HepG2 (cell line): ENCODE measurements around the gene CDKN3. TPM values are rescaled to one million over a fixed set of nuclear protein-coding genes. Genes with fewer than 3 reads are reported as not detected.

Source experiments
- ATAC-seq: fragments of 200-7000 bp; cut with Tn5 transposase; 3 replicates; pipeline ENCODE4 v1.9.1; 2020; ENCODE audit warnings: mild to moderate bottlenecking, moderate library complexity
- BruUV-seq: library from RNA; stranded (reverse); fragments of 400-500 nt; replicated peaks from 2 replicates; lab custom pipeline; 2021; lab: Mats Ljungman, UMichigan
- CTCF ChIA-PET: fragments of 300-600 bp; formaldehyde crosslinking; extraction: SDS; loops from one replicate; lab custom pipeline; 2021; ENCODE audit warnings: low total read pairs, inconsistent platforms, low intra/inter-chr PET ratio; lab: Yijun Ruan, JAX
- POLR2A ChIA-PET: fragments of 350-600 bp; sonication (Branson Sonifier 250); formaldehyde crosslinking; loops from one replicate; lab custom pipeline; 2020; ENCODE audit warnings: antibody characterized with exemption, inconsistent platforms; lab: Yijun Ruan, JAX
- DNase-seq: peaks from one replicate; pipeline ENCODE4 v3.0.0-alpha.2; 2015; ENCODE audit warnings: low spot score
- FAIRE-seq: peaks from 3 replicates; lab custom pipeline; 2011; peaks lifted over from hg19 to GRCh38; lab: Jason Lieb, UNC
- H2AFZ ChIP-seq: one replicate; pipeline ENCODE4 v1.6.1; 2011; ENCODE audit warnings: low read length, inconsistent platforms
- H3K27ac ChIP-seq: fragments of 300-600 bp; 3 replicates; pipeline ENCODE4 v1.8.0; 2011; ENCODE audit warnings: mixed run types, mild to moderate bottlenecking, mixed read lengths, low read length, inconsistent platforms; ENCODE audit not compliant: insufficient read depth; ENCODE audit errors: extremely low read length
- H3K27me3 ChIP-seq, 2 experiments: fragments of 200-600 bp in 1 of 2; 2 replicates in 1 of 2; 3 replicates in 1 of 2; pipeline versions ENCODE4 v1.6.0 to v1.8.0; 2011; ENCODE audit warnings: low read length in 2 of 2, mild to moderate bottlenecking in 2 of 2, moderate library complexity in 2 of 2, inconsistent platforms in 1 of 2; ENCODE audit not compliant: insufficient read depth in 2 of 2, control insufficient read depth in 1 of 2
- H3K36me3 ChIP-seq, 2 experiments: fragments of 200-600 bp in 1 of 2; replicated peaks in 1 of 2; 2 replicates in 1 of 2; 3 replicates in 1 of 2; pipeline versions ENCODE4 v1.5.1 to v1.8.0; 2011; ENCODE audit warnings: low read length in 2 of 2, inconsistent platforms in 1 of 2; ENCODE audit not compliant: insufficient read depth in 2 of 2, control insufficient read depth in 1 of 2
- H3K4me1 ChIP-seq: 2 replicates; pipeline ENCODE4 v1.5.1; 2012; ENCODE audit warnings: low read length, inconsistent platforms; ENCODE audit not compliant: insufficient read depth
- H3K4me2 ChIP-seq: 2 replicates; pipeline ENCODE4 v1.6.0; 2011; ENCODE audit warnings: low read depth, low read length, inconsistent platforms
- H3K4me3 ChIP-seq, 3 experiments: fragments of 200-600 bp in 1 of 3; sonication (generic), shearing (Covaris generic) in 1 of 3; replicated peaks in 1 of 3; 2 replicates each; pipeline ENCODE4 v1.5.1; 2011 to 2016; ENCODE audit warnings: low read length in 3 of 3, inconsistent platforms in 2 of 3, low read depth in 2 of 3, mild to moderate bottlenecking in 2 of 3, control low read depth in 1 of 3, mixed read lengths in 1 of 3; ENCODE audit not compliant: insufficient read depth in 1 of 3
- H3K79me2 ChIP-seq: one replicate; pipeline ENCODE4 v1.6.1; 2011; ENCODE audit warnings: low read length, inconsistent platforms; ENCODE audit not compliant: insufficient read depth
- H3K9ac ChIP-seq: 2 replicates; pipeline ENCODE4 v1.6.0; 2011; ENCODE audit warnings: mild to moderate bottlenecking, low read depth, low read length, inconsistent platforms; ENCODE audit not compliant: insufficient read depth
- H3K9me3 ChIP-seq: 2 replicates; pipeline ENCODE4 v1.5.1; 2012; ENCODE audit warnings: mild to moderate bottlenecking, low read length
- H4K20me1 ChIP-seq: 2 replicates; pipeline ENCODE4 v1.6.0; 2011; ENCODE audit warnings: inconsistent platforms, mild to moderate bottlenecking, low read length, moderate library complexity; ENCODE audit not compliant: insufficient read depth
- ARID2 ChIP-seq: sonication (generic); formaldehyde crosslinking; IDR thresholded peaks from 2 replicates; pipeline ENCODE4 v1.8.1; 2022; ENCODE audit warnings: mild to moderate bottlenecking, missing genetic modification reagents, borderline replicate concordance
- GABPB1 ChIP-seq: IDR thresholded peaks from 2 replicates; pipeline ENCODE4 v1.6.1; 2016; ENCODE audit warnings: mild to moderate bottlenecking, missing genetic modification reagents, moderate library complexity, missing compliant biosample characterization
- HNRNPH1 ChIP-seq: fragments of 200-400 bp; formaldehyde crosslinking; optimal IDR thresholded peaks from 2 replicates; pipeline ENCODE3; 2017; ENCODE audit warnings: mild to moderate bottlenecking, low read depth, low read length
- MAF1 ChIP-seq: sonication (generic); formaldehyde crosslinking; IDR thresholded peaks from 2 replicates; pipeline ENCODE4 v1.5.0; 2020; ENCODE audit warnings: missing genetic modification reagents, borderline replicate concordance
- MLXIP ChIP-seq: sonication (generic); formaldehyde crosslinking; IDR thresholded peaks from 2 replicates; pipeline ENCODE4 v1.9.0; 2021; ENCODE audit warnings: missing genetic modification reagents, borderline replicate concordance
- NR1H2 ChIP-seq: sonication (generic); formaldehyde crosslinking; IDR thresholded peaks from 2 replicates; pipeline ENCODE4 v1.8.1; 2022; ENCODE audit warnings: low read depth, missing genetic modification reagents, borderline replicate concordance
- REST ChIP-seq, 2 experiments: IDR thresholded peaks; 2 replicates each; pipeline ENCODE4 v1.6.1; 2011 to 2012; ENCODE audit warnings: low read length in 2 of 2, borderline replicate concordance in 1 of 2, low read depth in 1 of 2, mild to moderate bottlenecking in 1 of 2, moderate library complexity in 1 of 2
- SALL1 ChIP-seq: sonication (generic); formaldehyde crosslinking; IDR thresholded peaks from 2 replicates; pipeline ENCODE4 v1.8.0; 2022; ENCODE audit warnings: mild to moderate bottlenecking, missing genetic modification reagents
- SMAD3 ChIP-seq: sonication (generic); formaldehyde crosslinking; IDR thresholded peaks from 2 replicates; pipeline ENCODE4 v1.4.0; 2020; ENCODE audit warnings: missing genetic modification reagents
- ZBTB43 ChIP-seq: sonication (generic); formaldehyde crosslinking; conservative IDR thresholded peaks from 2 replicates; pipeline ENCODE4 v1.4.0; 2020; ENCODE audit warnings: missing genetic modification reagents
- ZFP1 ChIP-seq: IDR thresholded peaks from 2 replicates; pipeline ENCODE4 v1.6.1; 2016
- ZFP41 ChIP-seq: sonication (generic); formaldehyde crosslinking; IDR thresholded peaks from 2 replicates; pipeline ENCODE4 v1.4.0; 2020; ENCODE audit warnings: mild to moderate bottlenecking, missing genetic modification reagents, borderline replicate concordance
- ZNF235 ChIP-seq: sonication (generic); formaldehyde crosslinking; IDR thresholded peaks from 2 replicates; pipeline ENCODE4 v1.8.1; 2023; ENCODE audit warnings: mild to moderate bottlenecking, missing genetic modification reagents, borderline replicate concordance
- ZNF317 ChIP-seq: sonication (generic); formaldehyde crosslinking; IDR thresholded peaks from 2 replicates; pipeline ENCODE4 v1.5.0; 2020; ENCODE audit warnings: mild to moderate bottlenecking, missing genetic modification reagents
- WGBS: methylation state at CpG from one replicate; pipeline ENCODE4 v1.1.6; 2017; ENCODE audit warnings: low lambda C conversion rate; 5-methylcytosine and 5-hydroxymethylcytosine counted together
- in situ Hi-C: cut with HindIII; loops from 2 replicates; pipeline ENCODE4 v1.10.0; 2017; ENCODE audit warnings: low pct_unique_long_range_greater_than_20kb; ENCODE audit not compliant: extremely low pct_ligation_motif_present
- intact Hi-C: fragments of 100-400 bp; cut with micrococcal nuclease; formaldehyde crosslinking; loops from one replicate; pipeline ENCODE4 v1.10.0; 2022; ENCODE audit not compliant: unreplicated experiment
- polyA plus RNA-seq, 8 experiments: library from polyadenylated mRNA; depleted of rRNA in 3 of 8; stranded (reverse) in 7 of 8; unstranded in 1 of 8; fragments of >200 nt; fragmentation: Illumina TruSeq in 4 of 8; extraction: Trizol in 4 of 8; gene quantifications; 2 replicates each; pipeline versions ENCODE4 v1.2.1 to v1.2.3, GENCODE V29; 2011 to 2016; ENCODE audit warnings: low read depth in 4 of 8, missing spikeins in 1 of 8, mixed read lengths in 1 of 8; ENCODE audit not compliant: insufficient read depth in 1 of 8
- total RNA-seq, 5 experiments: library from RNA; depleted of rRNA; stranded (reverse); fragments of >200 nt; fragmentation: Illumina TruSeq; extraction: Trizol; gene quantifications; 2 replicates each; pipeline ENCODE4 v1.2.3, GENCODE V29; 2016; ENCODE audit warnings: low read depth in 1 of 5

CDKN3 gene
- total and polyA plus RNA-seq, 2 of the 13 experiments (the other 11 are each of a cell fraction or from before 2014, with no cell fraction given): 63.0 to 88.9 TPM

GRCh38 chr14:54396493-54397335, at the start of gene CDKN3 (continued):
- TF ChIP-seq ZFP41 (CRISPR knock-in tag) (no peak), REST (IDR thresholded peaks at IDR 0.05; ENCODE audit: borderline replicate concordance in 1 of 2, low read depth in 1 of 2, low read length in 2 of 2) (0 out of 4 replicates have a peak, but pooled peaks of 1 of the 2 experiments have one; percentile 9), ZNF235 (CRISPR knock-in tag) (peak; percentile 90; the same call in 1 of the 2 replicates), ZBTB43 (CRISPR knock-in tag) (peak; percentile 58; the same call in 1 of the 2 replicates)

- no TSS peak for BruUV-seq
- in situ Hi-C loops: loop anchor here (10.0 kb wide), 4 partner anchors 392 to 1052 kb away; partner anchors contain the start of gene BMP4
- POLR2A ChIA-PET: no interaction called here
- TF ChIP-seq GABPB1 (CRISPR knock-in tag) (no peak), HNRNPH1 (no peak), MAF1 (no peak), ARID2 (CRISPR knock-in tag) (no peak), NR1H2 (CRISPR knock-in tag) (no peak), ZFP1 (CRISPR knock-in tag) (no peak), SALL1 (CRISPR knock-in tag) (no peak), ZNF317 (CRISPR knock-in tag) (no peak), MLXIP (CRISPR knock-in tag) (no peak), SMAD3 (no peak)
These were observed 49.8 kb upstream of the CDKN3 start for GRCh38 chr14:54347044-54347443.

More at GRCh38 chr14:54347044-54347443, 49.8 kb upstream of the CDKN3 start:
- Histone ChIP-seq H3K27me3 (no peaks in the 10 kb centered on the region), H2AFZ (no peak overlapping the region), H3K4me1 (peaks cover 49% of the 10 kb centered on the region), H3K4me3 (no peak overlapping the region), H3K4me2 (no peak overlapping the region), H3K36me3 (no peaks in the 10 kb centered on the region), H3K9ac (no peak overlapping the region), H4K20me1 (no peaks in the 10 kb centered on the region), H3K79me2 (no peaks in the 10 kb centered on the region), H3K27ac (no peak overlapping the region), H3K9me3 (no peaks in the 10 kb centered on the region)
- CTCF ChIA-PET: interaction anchor here (1.1 to 1.7 kb wide), 5 partner anchors 74 to 1051 kb away, joined by 3 to 16 read pairs (median 6); no protein-coding TSS in a partner anchor
- DNase-seq: no peak
- ATAC-seq: no peak
- intact Hi-C loops: loop anchor here (5.0 kb wide), 2 partner anchors 915 to 935 kb away; no protein-coding TSS in a partner anchor
- 92% methylated on average over 7 of the region's 7 CpGs for WGBS
- FAIRE-seq: no peak
